ENCODE measurements around the gene ABCC1. TPM values are rescaled to one million over a fixed set of nuclear protein-coding genes. Genes with fewer than 3 reads are reported as not detected.
"Not testable (repeated sequence)": the region's sequence is repeated elsewhere in the genome, so short reads cannot be mapped to it uniquely, and the experiment has no call there.

Gene ABCC1
- total and polyA plus RNA-seq, 2 of the 4 experiments (the other 2 are of a cell fraction), result 39.4 to 66.0 TPM

- POLR2A ChIA-PET (ENCODE audit: unreplicated experiment); intact Hi-C loops (cut with micrococcal nuclease): not testable (repeated sequence)
Measured at GRCh38 chr16:16181748-16182147, 232.3 kb downstream of the ABCC1 start.

More at GRCh38 chr16:16181748-16182147, 232.3 kb downstream of the ABCC1 start:
- H2BK20ac ChIP-seq (ENCODE audit: low read depth, low read length); H3K4me2 ChIP-seq (ENCODE audit: low read depth, low read length); in situ Hi-C loops (cut with MboI; ENCODE audit: low sequenced_read_pairs); H2AK5ac ChIP-seq (ENCODE audit: low read depth, low read length); H3K9me3 ChIP-seq (ENCODE audit: control insufficient read depth, insufficient read depth, low read length); BruUV-seq (replicated peaks); H3K4me1 ChIP-seq (ENCODE audit: control insufficient read depth, insufficient read depth, low read length); H3K23ac ChIP-seq (ENCODE audit: low read depth, low read length); H3K56ac ChIP-seq (ENCODE audit: extremely low read depth, insufficient read depth, low read length); H3K9ac ChIP-seq (ENCODE audit: low read depth, low read length); DNase-seq; H3K9me1 ChIP-seq (ENCODE audit: insufficient read depth, low read length); H3K14ac ChIP-seq (replicated peaks; ENCODE audit: low read depth, low read length); H4K5ac ChIP-seq (ENCODE audit: low read depth, low read length); H3K18ac ChIP-seq (ENCODE audit: low read depth, low read length); H2AFZ ChIP-seq (replicated peaks; ENCODE audit: low read length, poor library complexity); dilution Hi-C loops (cut with HindIII; ENCODE audit: low sequenced_read_pairs, unreplicated experiment); H3K4ac ChIP-seq (ENCODE audit: low read depth, low read length); H2BK5ac ChIP-seq (ENCODE audit: low read depth, low read length, poor library complexity, severe bottlenecking); H3K27ac ChIP-seq (ENCODE audit: insufficient read depth, low read length); CTCF ChIA-PET; H4K20me1 ChIP-seq (ENCODE audit: insufficient read depth, low read length); H3K79me1 ChIP-seq (ENCODE audit: low read depth in 1 of 2, low read length in 2 of 2); H3K27me3 ChIP-seq (ENCODE audit: control insufficient read depth, insufficient read depth, low read length); H2BK15ac ChIP-seq (ENCODE audit: low read depth, low read length); H2BK120ac ChIP-seq (ENCODE audit: low read depth, low read length); H4K8ac ChIP-seq (ENCODE audit: low read depth in 2 of 2, low read length in 2 of 2); H4K91ac ChIP-seq (ENCODE audit: insufficient read depth, low read depth, low read length); H2AK9ac ChIP-seq (replicated peaks; ENCODE audit: low read depth, low read length, poor library complexity); H3K4me3 ChIP-seq (ENCODE audit: insufficient read depth, low read depth, low read length); H3K36me3 ChIP-seq (ENCODE audit: control insufficient read depth, insufficient read depth, low read length): not testable (repeated sequence)
- TF ChIP-seq CEBPB (IDR thresholded peaks at IDR 0.05; ENCODE audit: low read depth, low read length), result peak; percentile 57
- WGBS, 2 experiments (ENCODE audit: extremely low coverage in 2 of 2, insufficient read length in 1 of 2), result no CpG with 5 or more reads among the region's 3 CpGs
- peak; percentile 40; the same call in 1 of the 2 replicates for ATAC-seq (ENCODE audit: low read depth)

All from IMR-90 (cell line).